K562 (cell line): Measurements from ENCODE around the gene SMARCC1. TPM values are rescaled to one million over a fixed set of nuclear protein-coding genes. Genes with fewer than 3 reads are reported as not detected.

ENCODE experiments used
- JUND ChIP-seq, 2 experiments: IDR thresholded peaks; 2 replicates in 1 of 2; 3 replicates in 1 of 2; pipeline ENCODE4 v1.6.1; 2011; ENCODE audit warnings: borderline replicate concordance in 2 of 2, low read depth in 2 of 2, low read length in 2 of 2, improper control_type of control experiment in 1 of 2, missing biosample characterization in 1 of 2, missing genetic modification characterization in 1 of 2, missing genetic modification reagents in 1 of 2
- polyA plus RNA-seq, 8 experiments: library from polyadenylated mRNA; depleted of rRNA in 4 of 8; stranded (reverse) in 5 of 8; unstranded in 3 of 8; fragments of >200 nt; fragmentation: Nextera tagmentation in 2 of 8; fragmentation: Illumina TruSeq in 1 of 8; extraction: Ambion mirVana in 2 of 8; extraction: Trizol in 1 of 8; gene quantifications; 2 replicates each; pipeline versions ENCODE4 v1.2.1 to v1.2.3, GENCODE V29; 2011 to 2014; ENCODE audit warnings: inconsistent platforms in 1 of 8, missing spikeins in 1 of 8
- total RNA-seq, 7 experiments: library from RNA; depleted of rRNA in 6 of 7; stranded (reverse); fragments of >200 nt in 6 of 7; fragmentation: Illumina TruSeq in 2 of 7; extraction: Trizol in 2 of 7; gene quantifications; 2 replicates each; pipeline versions ENCODE4 v1.2.1 to v1.2.3, GENCODE V29; 2011 to 2021; ENCODE audit warnings: low replicate concordance in 1 of 7
- TF ChIP-seq, protein P1 (sequence below), 2 experiments: fragments of 450-650 bp in 1 of 2; sonication (generic) in 1 of 2; formaldehyde crosslinking in 1 of 2; IDR thresholded peaks; 2 replicates each; pipeline versions ENCODE4 v1.7.1 to v1.9.0; 2016 to 2022; ENCODE audit warnings: inconsistent platforms in 1 of 2, mild to moderate bottlenecking in 1 of 2, missing genetic modification reagents in 1 of 2

SMARCC1 gene
- total and polyA plus RNA-seq, 9 of the 15 experiments (the other 6 are each of a cell fraction or from before 2014, with no cell fraction given) = 20.7 to 199 (median 66.0) TPM

DNA sequence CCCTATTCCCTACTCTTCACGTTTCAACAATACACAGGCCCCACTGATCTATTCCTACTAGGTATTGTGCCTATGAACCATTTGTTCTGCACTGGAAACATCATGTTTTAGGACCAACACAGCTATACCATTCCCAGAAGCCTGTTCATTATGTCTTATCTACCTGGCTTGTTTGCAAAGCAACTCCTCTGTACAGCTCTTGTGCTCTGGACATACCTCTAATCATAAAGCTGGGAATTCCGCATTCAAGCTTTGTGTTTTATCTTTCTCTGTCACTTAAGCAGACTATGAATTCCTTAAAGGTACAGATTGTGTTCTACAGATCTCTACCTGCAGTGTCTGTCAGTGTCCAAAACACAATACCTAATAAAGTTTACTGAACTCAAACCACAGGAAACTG, 115.6 kb downstream of the SMARCC1 start (continued):
- TF ChIP-seq, protein P1, sequence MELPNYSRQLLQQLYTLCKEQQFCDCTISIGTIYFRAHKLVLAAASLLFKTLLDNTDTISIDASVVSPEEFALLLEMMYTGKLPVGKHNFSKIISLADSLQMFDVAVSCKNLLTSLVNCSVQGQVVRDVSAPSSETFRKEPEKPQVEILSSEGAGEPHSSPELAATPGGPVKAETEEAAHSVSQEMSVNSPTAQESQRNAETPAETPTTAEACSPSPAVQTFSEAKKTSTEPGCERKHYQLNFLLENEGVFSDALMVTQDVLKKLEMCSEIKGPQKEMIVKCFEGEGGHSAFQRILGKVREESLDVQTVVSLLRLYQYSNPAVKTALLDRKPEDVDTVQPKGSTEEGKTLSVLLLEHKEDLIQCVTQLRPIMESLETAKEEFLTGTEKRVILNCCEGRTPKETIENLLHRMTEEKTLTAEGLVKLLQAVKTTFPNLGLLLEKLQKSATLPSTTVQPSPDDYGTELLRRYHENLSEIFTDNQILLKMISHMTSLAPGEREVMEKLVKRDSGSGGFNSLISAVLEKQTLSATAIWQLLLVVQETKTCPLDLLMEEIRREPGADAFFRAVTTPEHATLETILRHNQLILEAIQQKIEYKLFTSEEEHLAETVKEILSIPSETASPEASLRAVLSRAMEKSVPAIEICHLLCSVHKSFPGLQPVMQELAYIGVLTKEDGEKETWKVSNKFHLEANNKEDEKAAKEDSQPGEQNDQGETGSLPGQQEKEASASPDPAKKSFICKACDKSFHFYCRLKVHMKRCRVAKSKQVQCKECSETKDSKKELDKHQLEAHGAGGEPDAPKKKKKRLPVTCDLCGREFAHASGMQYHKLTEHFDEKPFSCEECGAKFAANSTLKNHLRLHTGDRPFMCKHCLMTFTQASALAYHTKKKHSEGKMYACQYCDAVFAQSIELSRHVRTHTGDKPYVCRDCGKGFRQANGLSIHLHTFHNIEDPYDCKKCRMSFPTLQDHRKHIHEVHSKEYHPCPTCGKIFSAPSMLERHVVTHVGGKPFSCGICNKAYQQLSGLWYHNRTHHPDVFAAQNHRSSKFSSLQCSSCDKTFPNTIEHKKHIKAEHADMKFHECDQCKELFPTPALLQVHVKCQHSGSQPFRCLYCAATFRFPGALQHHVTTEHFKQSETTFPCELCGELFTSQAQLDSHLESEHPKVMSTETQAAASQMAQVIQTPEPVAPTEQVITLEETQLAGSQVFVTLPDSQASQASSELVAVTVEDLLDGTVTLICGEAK (IDR thresholded peaks at IDR 0.05) = peak; percentile 44; the same call in 1 of the 2 replicates
- TF ChIP-seq, protein P1 (CRISPR knock-in tag; IDR thresholded peaks at IDR 0.05) = no peak
- TF ChIP-seq JUND (IDR thresholded peaks at IDR 0.05; ENCODE audit: borderline replicate concordance, low read depth, low read length) (no peak), JUND (tag; IDR thresholded peaks at IDR 0.05; ENCODE audit: borderline replicate concordance, low read depth, low read length) (no peak)
